Osteoblast (primary cell): Measurements from ENCODE around the gene ASPSCR1. TPM values are rescaled to one million over a fixed set of nuclear protein-coding genes. Genes with fewer than 3 reads are reported as not detected.

ENCODE experiments used
- DNase-seq: peaks from one replicate; pipeline ENCODE4 v3.0.0; 2011; ENCODE audit warnings: low spot score, mixed read lengths; ENCODE audit not compliant: insufficient read length; ENCODE audit errors: missing footprints
- H2AFZ ChIP-seq: 2 replicates; pipeline ENCODE4 v1.6.0; 2011; ENCODE audit warnings: mild to moderate bottlenecking, low read length
- H3K27ac ChIP-seq: 2 replicates; pipeline ENCODE4 v1.5.1; 2011; ENCODE audit warnings: mild to moderate bottlenecking, low read depth, low read length, moderate library complexity
- H3K27me3 ChIP-seq: 2 replicates; pipeline ENCODE4 v1.6.0; 2012; ENCODE audit warnings: mild to moderate bottlenecking, control low read depth, inconsistent platforms, low read length, moderate library complexity; ENCODE audit not compliant: insufficient read depth
- H3K36me3 ChIP-seq: 2 replicates; pipeline ENCODE4 v1.5.1; 2011; ENCODE audit warnings: mild to moderate bottlenecking, low read length, control low read depth, moderate library complexity; ENCODE audit not compliant: insufficient read depth
- H3K4me1 ChIP-seq: 2 replicates; pipeline ENCODE4 v1.5.1; 2011; ENCODE audit warnings: mild to moderate bottlenecking, low read length, control low read depth, moderate library complexity; ENCODE audit not compliant: insufficient read depth
- H3K4me2 ChIP-seq: 2 replicates; pipeline ENCODE4 v1.6.0; 2011; ENCODE audit warnings: mild to moderate bottlenecking, low read length; ENCODE audit not compliant: insufficient read depth
- H3K4me3 ChIP-seq: fragments of 200-600 bp; sonication (generic); 3 replicates; pipeline ENCODE4 v1.5.1; 2012; ENCODE audit warnings: mild to moderate bottlenecking, low read length, inconsistent platforms; ENCODE audit not compliant: insufficient read depth
- H3K79me2 ChIP-seq: 2 replicates; pipeline ENCODE4 v1.6.0; 2012; ENCODE audit warnings: mild to moderate bottlenecking, low read length, control low read depth, inconsistent platforms; ENCODE audit not compliant: insufficient read depth
- H3K9me3 ChIP-seq: 2 replicates; pipeline ENCODE4 v1.5.1; 2011; ENCODE audit warnings: low read depth, low read length, control low read depth
- H4K20me1 ChIP-seq: 2 replicates; pipeline ENCODE4 v1.6.0; 2012; ENCODE audit warnings: mild to moderate bottlenecking, low read length, control low read depth; ENCODE audit not compliant: insufficient read depth
- CTCF ChIP-seq: IDR thresholded peaks from 2 replicates; pipeline ENCODE4 v1.5.1; 2011; ENCODE audit warnings: mild to moderate bottlenecking, low read depth, low read length, moderate library complexity; ENCODE audit errors: extremely low read depth
- total RNA-seq: library from RNA; depleted of rRNA; stranded (reverse); fragments of >200 nt; gene quantifications from 2 replicates; pipeline ENCODE4 v1.2.3, GENCODE V29; 2012

The ASPSCR1 gene
- total RNA-seq, 1 donor, result 35.8 TPM

- TF ChIP-seq CTCF, result no peak
- Histone ChIP-seq H4K20me1 (peaks cover 28% of the 10 kb centered on the region), H3K4me3 (no peak overlapping the region), H3K4me2 (no peak overlapping the region), H3K79me2 (peaks cover 19% of the 10 kb centered on the region), H2AFZ (no peak overlapping the region), H3K27ac (no peak overlapping the region), H3K36me3 (peaks cover 8% of the 10 kb centered on the region), H3K27me3 (no peaks in the 10 kb centered on the region), H3K9me3 (no peaks in the 10 kb centered on the region), H3K4me1 (peaks cover 14% of the 10 kb centered on the region)
- DNase-seq, result no peak
Measured at GRCh38 chr17:81995463-81996231, 18.2 kb downstream of the ASPSCR1 start.

- Histone ChIP-seq H3K27ac (no peak overlapping the region), H4K20me1 (peaks cover 23% of the 10 kb centered on the region), H3K9me3 (no peaks in the 10 kb centered on the region)
Measured at GRCh38 chr17:81996232-81996756, 18.9 kb downstream of the ASPSCR1 start.

GRCh38 chr17:81996757-81997441, 19.5 kb downstream of the ASPSCR1 start:
- H2AFZ ChIP-seq, result no peak overlapping the region
- no peaks in the 10 kb centered on the region for H3K9me3 ChIP-seq
- H3K4me2 ChIP-seq, result no peak overlapping the region
- H3K27me3 ChIP-seq, result no peaks in the 10 kb centered on the region
- no peak overlapping the region for H3K4me3 ChIP-seq
- H4K20me1 ChIP-seq, result peaks cover 18% of the 10 kb centered on the region
- DNase-seq, result no peak
- TF ChIP-seq CTCF, result no peak
- H3K36me3 ChIP-seq, result peaks cover 8% of the 10 kb centered on the region
- peaks cover 7% of the 10 kb centered on the region for H3K4me1 ChIP-seq
- H3K79me2 ChIP-seq, result peaks cover 19% of the 10 kb centered on the region
- no peak overlapping the region for H3K27ac ChIP-seq

More at GRCh38 chr17:81996232-81996756, 18.9 kb downstream of the ASPSCR1 start:
- H3K4me3 ChIP-seq, result no peak overlapping the region
- H3K36me3 ChIP-seq, result peaks cover 8% of the 10 kb centered on the region
- no peak for DNase-seq
- H2AFZ ChIP-seq, result no peak overlapping the region
- no peak overlapping the region for H3K4me2 ChIP-seq
- peaks cover 13% of the 10 kb centered on the region for H3K4me1 ChIP-seq
- TF ChIP-seq CTCF, result no peak
- H3K79me2 ChIP-seq, result peaks cover 19% of the 10 kb centered on the region
- no peaks in the 10 kb centered on the region for H3K27me3 ChIP-seq

GRCh38 chr17:81998212-81998611, 20.8 kb downstream of the ASPSCR1 start:
- Histone ChIP-seq H4K20me1 (peaks cover 8% of the 10 kb centered on the region), H3K4me2 (no peak overlapping the region), H3K79me2 (peaks cover 10% of the 10 kb centered on the region), H3K9me3 (no peaks in the 10 kb centered on the region), H2AFZ (no peak overlapping the region), H3K4me1 (peaks cover 6% of the 10 kb centered on the region), H3K4me3 (no peak overlapping the region), H3K27ac (no peak overlapping the region), H3K36me3 (peaks cover 8% of the 10 kb centered on the region), H3K27me3 (no peaks in the 10 kb centered on the region)
- no peak for TF ChIP-seq CTCF
- DNase-seq, result no peak
